Stimulated activated CD4-positive, alpha-beta T cell treated with anti-CD3 and anti-CD28 coated beads, Interleukin-12 subunit alpha, Interleukin-12 subunit beta, amount 100 ng/mL, for 24 hours (primary cell): ENCODE results near the gene BAAT.

Experiments used
- DNase-seq, 2 experiments: peaks; one replicate each; pipeline ENCODE4 v3.0.0-alpha.2; 2020; ENCODE audit warnings: low read depth in 2 of 2

The BAAT gene

DNA sequence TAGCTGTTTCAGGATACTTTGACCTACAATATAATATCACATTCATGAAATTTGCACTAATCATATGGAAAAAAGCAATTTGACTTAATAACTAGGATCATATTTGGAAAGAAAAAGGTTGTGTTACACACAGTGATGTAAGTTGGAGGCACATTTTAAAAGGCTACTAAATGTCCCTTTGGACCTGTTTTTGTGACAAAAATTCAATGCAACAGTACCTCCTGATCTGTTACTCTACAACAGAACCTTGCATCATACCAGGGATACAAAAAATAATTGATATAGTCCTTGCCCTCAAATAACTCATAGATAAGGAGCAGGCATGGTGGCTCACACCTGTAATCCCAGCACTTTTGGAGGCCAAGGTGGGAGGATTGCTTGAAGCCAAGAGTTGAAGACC, 67.1 kb downstream of the BAAT start:
- no peak for DNase-seq

DNA sequence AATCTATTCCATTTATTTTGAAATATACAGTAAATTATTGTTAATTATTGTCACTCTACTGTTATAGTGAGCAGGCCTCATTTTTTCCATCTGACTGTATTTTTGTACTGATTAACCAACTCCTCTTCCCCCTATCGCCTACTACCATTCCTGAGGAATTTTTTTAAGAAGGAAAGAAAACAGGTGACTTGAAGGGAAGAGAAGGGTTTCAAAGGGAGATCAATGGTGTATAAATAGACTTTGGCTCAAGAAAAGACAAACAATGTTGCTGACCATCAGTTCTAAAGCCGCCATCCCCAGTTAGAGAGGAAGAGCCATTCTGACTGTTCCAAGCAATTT, 69.7 kb downstream of the BAAT start:
- no peak for DNase-seq

- DNase-seq, result no peak
Observed at GRCh38 chr9:101312661-101313060, 72.1 kb downstream of the BAAT start.

DNA sequence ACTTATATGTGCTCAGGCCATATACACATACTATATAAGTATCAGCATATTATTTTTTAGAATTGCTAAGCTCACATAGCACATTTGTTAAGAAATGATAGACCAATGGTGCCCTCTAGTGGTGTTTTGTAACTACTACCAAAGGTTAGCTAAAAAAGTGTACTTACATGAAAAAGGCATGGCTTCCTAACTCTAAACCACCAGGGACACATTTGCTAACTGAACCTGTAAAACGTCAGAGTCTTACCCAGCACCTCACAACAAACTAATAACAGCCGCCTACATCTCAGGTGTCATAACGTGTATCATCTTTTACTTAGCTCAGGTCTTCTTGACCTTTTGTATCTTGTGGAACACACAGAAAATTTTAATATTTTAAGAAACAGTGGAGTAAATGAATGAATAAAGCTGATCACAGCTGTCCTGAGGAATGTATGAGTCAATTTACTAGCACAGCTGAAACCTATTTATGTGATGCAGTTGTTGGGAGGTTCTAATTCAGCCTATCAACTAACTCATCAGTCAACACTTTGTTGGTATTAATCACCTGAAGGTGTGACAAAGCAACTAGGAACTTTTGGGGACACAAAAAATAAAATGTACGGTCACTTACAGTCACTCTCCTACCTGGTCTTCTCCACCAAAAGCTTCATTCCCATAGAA, 72.9 kb downstream of the BAAT start:
- DNase-seq, result no peak

GRCh38 chr9:101311191-101311590, 73.6 kb downstream of the BAAT start:
- no peak for DNase-seq
